Endothelial cell of umbilical vein (primary cell): ENCODE measurements around the gene CHIT1. TPM values are rescaled to one million over a fixed set of nuclear protein-coding genes. Genes with fewer than 3 reads are reported as not detected.

ENCODE experiments used
- BruUV-seq: library from RNA; stranded (reverse); fragments of 400-500 nt; replicated peaks from 2 replicates; lab custom pipeline; 2021; lab: Mats Ljungman, UMichigan
- CTCF ChIA-PET: fragments of 300-600, 350-600 bp; sonication (Branson Sonifier 250); formaldehyde crosslinking; loops from one replicate; lab custom pipeline; 2021; ENCODE audit warnings: antibody characterized with exemption, inconsistent platforms; lab: Charles Lee
- POLR2A ChIA-PET: fragments of 300-600, 350-600 bp; sonication (Branson Sonifier 250); formaldehyde crosslinking; loops from one replicate; lab custom pipeline; 2021; ENCODE audit warnings: antibody characterized with exemption, inconsistent platforms; lab: Charles Lee
- DNase-seq: peaks from one replicate; pipeline ENCODE4 v3.0.0-alpha.2; 2011; ENCODE audit warnings: low read depth, low spot score
- FAIRE-seq: peaks from 2 replicates; lab custom pipeline; 2011; peaks lifted over from hg19 to GRCh38; lab: Jason Lieb, UNC
- H2AFZ ChIP-seq: 2 replicates; pipeline ENCODE4 v1.6.0; 2012; ENCODE audit warnings: low read depth, low read length, control low read depth, inconsistent platforms
- H3K27ac ChIP-seq: 2 replicates; pipeline ENCODE4 v1.5.1; 2011; ENCODE audit warnings: low read depth, mild to moderate bottlenecking, control low read depth, low read length, moderate library complexity; ENCODE audit not compliant: insufficient read depth
- H3K27me3 ChIP-seq, 2 experiments: 2 replicates each; pipeline versions ENCODE4 v1.6.0 to v1.6.1; 2011; ENCODE audit warnings: low read length in 2 of 2, mixed read lengths in 1 of 2; ENCODE audit not compliant: control insufficient read depth in 2 of 2, insufficient read depth in 2 of 2
- H3K36me3 ChIP-seq, 2 experiments: 2 replicates in 1 of 2; 3 replicates in 1 of 2; pipeline ENCODE4 v1.5.1; 2011; ENCODE audit warnings: low read length in 2 of 2, mild to moderate bottlenecking in 1 of 2, moderate library complexity in 1 of 2; ENCODE audit not compliant: control insufficient read depth in 2 of 2, insufficient read depth in 2 of 2; ENCODE audit errors: extremely low read depth in 1 of 2
- H3K4me1 ChIP-seq: 3 replicates; pipeline ENCODE4 v1.5.1; 2011; ENCODE audit warnings: mild to moderate bottlenecking, low read length; ENCODE audit not compliant: control insufficient read depth, insufficient read depth; ENCODE audit errors: extremely low read depth
- H3K4me2 ChIP-seq: 2 replicates; pipeline ENCODE4 v1.6.1; 2011; ENCODE audit warnings: low read length, control low read depth, mixed read lengths; ENCODE audit not compliant: insufficient read depth
- H3K4me3 ChIP-seq, 3 experiments: fragments of 200-600 bp in 1 of 3; sonication (generic), shearing (Covaris generic) in 1 of 3; replicated peaks in 1 of 3; 2 replicates each; pipeline ENCODE4 v1.5.1; 2011 to 2016; ENCODE audit warnings: control low read depth in 3 of 3, low read length in 3 of 3, mild to moderate bottlenecking in 2 of 3, inconsistent platforms in 1 of 3, low read depth in 1 of 3, moderate library complexity in 1 of 3; ENCODE audit not compliant: insufficient read depth in 1 of 3
- H3K79me2 ChIP-seq: 2 replicates; pipeline ENCODE4 v1.6.0; 2012; ENCODE audit warnings: low read length, inconsistent platforms; ENCODE audit not compliant: control insufficient read depth, insufficient read depth
- H3K9ac ChIP-seq: replicated peaks from 2 replicates; pipeline ENCODE3; 2011; ENCODE audit warnings: low read length, control low read depth; ENCODE audit not compliant: insufficient read depth; ENCODE audit errors: extremely low read depth
- H3K9me1 ChIP-seq: replicated peaks from 3 replicates; pipeline ENCODE4 v1.6.0; 2011; ENCODE audit warnings: mild to moderate bottlenecking, low read length; ENCODE audit not compliant: control insufficient read depth, insufficient read depth; ENCODE audit errors: extremely low read depth
- H3K9me3 ChIP-seq: replicated peaks from 2 replicates; pipeline ENCODE4 v1.5.1; 2012; ENCODE audit warnings: low read length, inconsistent platforms; ENCODE audit not compliant: control insufficient read depth, insufficient read depth
- H4K20me1 ChIP-seq: replicated peaks from 2 replicates; pipeline ENCODE3; 2011; ENCODE audit warnings: mild to moderate bottlenecking, low read length; ENCODE audit not compliant: control insufficient read depth, insufficient read depth; ENCODE audit errors: extremely low read depth
- MAX ChIP-seq: IDR thresholded peaks from 2 replicates; pipeline ENCODE4 v1.6.1; 2011; ENCODE audit not compliant: insufficient read depth, insufficient read length
- POLR2AphosphoS5 ChIP-seq: IDR thresholded peaks from 2 replicates; pipeline ENCODE4 v1.6.1; 2012; ENCODE audit warnings: low read depth, mild to moderate bottlenecking, control low read depth, low read length, moderate library complexity; ENCODE audit not compliant: insufficient read depth
- dilution Hi-C: fragments of 300-500 bp; cut with MboI; formaldehyde crosslinking; loops from one replicate; pipeline ENCODE4 v1.15.0; 2019; ENCODE audit warnings: low sequenced_read_pairs; ENCODE audit not compliant: extremely low pct_ligation_motif_present
- intact Hi-C: fragments of 100-400 bp; cut with micrococcal nuclease; formaldehyde crosslinking; loops from one replicate; pipeline ENCODE4 v1.10.0; 2022
- polyA plus RNA-seq, 4 experiments: library from polyadenylated mRNA; depleted of rRNA in 3 of 4; stranded (reverse) in 3 of 4; unstranded in 1 of 4; fragments of >200 nt; gene quantifications; 2 replicates each; pipeline versions ENCODE4 v1.2.1 to v1.2.3, GENCODE V29; 2011 to 2012; ENCODE audit warnings: missing spikeins in 1 of 4
- total RNA-seq: library from RNA; stranded (reverse); gene quantifications from 2 replicates; pipeline ENCODE4 v1.2.3, GENCODE V29; 2021
- TF ChIP-seq, protein P1 (sequence below), 2 donors: IDR thresholded peaks; 1 replicate in 1 of 2; 2 replicates in 1 of 2; pipeline ENCODE4 v1.5.1; 2011; ENCODE audit warnings: low read length in 2 of 2, mild to moderate bottlenecking in 2 of 2, moderate library complexity in 2 of 2, control low read depth in 1 of 2, inconsistent platforms in 1 of 2, low read depth in 1 of 2; ENCODE audit not compliant: insufficient read depth in 1 of 2; ENCODE audit errors: extremely low read depth in 1 of 2

The CHIT1 gene
- total and polyA plus RNA-seq, 2 donors (not counting 3 experiments of a cell fraction or from before 2014, with no cell fraction given) = not detected

DNA sequence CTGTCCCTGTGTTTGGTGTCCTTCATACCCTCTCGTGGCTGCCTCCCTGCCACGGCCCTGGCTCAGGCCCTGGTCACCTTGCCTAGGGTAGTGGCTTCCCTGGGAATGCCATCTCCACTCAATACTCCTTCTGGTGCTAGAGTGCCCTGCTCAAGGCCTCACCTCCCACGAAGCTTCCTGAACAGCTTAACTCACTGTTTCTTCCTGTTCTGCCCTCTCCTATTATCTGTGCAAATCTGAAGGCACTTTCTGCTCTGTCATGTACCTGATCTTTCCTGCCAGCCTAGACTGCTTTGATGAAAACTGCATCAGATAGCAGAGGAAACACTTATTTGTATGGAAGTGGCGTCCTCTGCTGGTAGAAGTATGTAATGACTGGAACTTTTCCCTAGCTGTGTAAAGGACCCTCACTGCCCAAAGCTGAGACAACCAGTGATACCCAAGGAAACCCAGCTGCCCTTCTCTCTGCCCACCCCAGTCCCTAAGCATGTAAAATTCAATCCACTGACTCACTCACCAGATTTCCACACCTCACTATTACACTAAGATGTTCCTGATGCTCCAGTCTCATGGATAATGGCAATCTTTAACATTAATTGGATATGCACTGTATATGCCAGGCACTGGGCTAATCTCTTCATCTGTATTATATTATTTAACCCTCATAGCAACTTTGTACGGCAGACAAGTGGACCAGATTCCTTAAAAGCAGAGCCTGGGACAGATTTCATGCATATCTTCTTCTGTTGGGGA, 39.6 kb upstream of the CHIT1 start:
- POLR2A ChIA-PET = interaction anchor here (0.9 kb wide), 1 partner anchor 37 kb away, joined by 5 read pairs; no protein-coding TSS in a partner anchor
- Histone ChIP-seq H3K4me3 (no peak overlapping the region), H3K36me3 (no peaks in the 10 kb centered on the region), H3K79me2 (no peaks in the 10 kb centered on the region), H3K27me3 (no peaks in the 10 kb centered on the region), H3K9ac (no peak overlapping the region), H3K4me2 (no peak overlapping the region), H3K4me1 (peaks cover 9% of the 10 kb centered on the region), H3K9me3 (no peaks in the 10 kb centered on the region), H4K20me1 (no peaks in the 10 kb centered on the region), H3K9me1 (no peaks in the 10 kb centered on the region), H2AFZ (no peak overlapping the region), H3K27ac (no peak overlapping the region)
- CTCF ChIA-PET = interaction anchor here (0.6 to 19.8 kb wide), 31 partner anchors 10 to 247 kb away, joined by 3 to 1014 read pairs (median 5); partner anchors contain the start of genes BTG2 and MYOG
- FAIRE-seq = peak; percentile 95
- dilution Hi-C loops = no loop called here
- TF ChIP-seq POLR2AphosphoS5 (no peak), MAX (no peak)
- TF ChIP-seq, protein P1, sequence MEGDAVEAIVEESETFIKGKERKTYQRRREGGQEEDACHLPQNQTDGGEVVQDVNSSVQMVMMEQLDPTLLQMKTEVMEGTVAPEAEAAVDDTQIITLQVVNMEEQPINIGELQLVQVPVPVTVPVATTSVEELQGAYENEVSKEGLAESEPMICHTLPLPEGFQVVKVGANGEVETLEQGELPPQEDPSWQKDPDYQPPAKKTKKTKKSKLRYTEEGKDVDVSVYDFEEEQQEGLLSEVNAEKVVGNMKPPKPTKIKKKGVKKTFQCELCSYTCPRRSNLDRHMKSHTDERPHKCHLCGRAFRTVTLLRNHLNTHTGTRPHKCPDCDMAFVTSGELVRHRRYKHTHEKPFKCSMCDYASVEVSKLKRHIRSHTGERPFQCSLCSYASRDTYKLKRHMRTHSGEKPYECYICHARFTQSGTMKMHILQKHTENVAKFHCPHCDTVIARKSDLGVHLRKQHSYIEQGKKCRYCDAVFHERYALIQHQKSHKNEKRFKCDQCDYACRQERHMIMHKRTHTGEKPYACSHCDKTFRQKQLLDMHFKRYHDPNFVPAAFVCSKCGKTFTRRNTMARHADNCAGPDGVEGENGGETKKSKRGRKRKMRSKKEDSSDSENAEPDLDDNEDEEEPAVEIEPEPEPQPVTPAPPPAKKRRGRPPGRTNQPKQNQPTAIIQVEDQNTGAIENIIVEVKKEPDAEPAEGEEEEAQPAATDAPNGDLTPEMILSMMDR (IDR thresholded peaks at IDR 0.05; ENCODE audit: extremely low read depth in 1 of 2, insufficient read depth in 1 of 2, low read depth in 1 of 2, low read length in 2 of 2) = peak; percentile 82 to 85
- peak; percentile 68 for DNase-seq
- BruUV-seq = no TSS peak
- intact Hi-C loops = loop anchor here (1.0 to 5.0 kb wide), 3 partner anchors 152 to 433 kb away; no protein-coding TSS in a partner anchor
